Measurements from ENCODE around the gene RAB29.
"Not testable (repeated sequence)": the region's sequence is repeated elsewhere in the genome, so short reads cannot be mapped to it uniquely, and the experiment has no call there.

Gene RAB29

DNA sequence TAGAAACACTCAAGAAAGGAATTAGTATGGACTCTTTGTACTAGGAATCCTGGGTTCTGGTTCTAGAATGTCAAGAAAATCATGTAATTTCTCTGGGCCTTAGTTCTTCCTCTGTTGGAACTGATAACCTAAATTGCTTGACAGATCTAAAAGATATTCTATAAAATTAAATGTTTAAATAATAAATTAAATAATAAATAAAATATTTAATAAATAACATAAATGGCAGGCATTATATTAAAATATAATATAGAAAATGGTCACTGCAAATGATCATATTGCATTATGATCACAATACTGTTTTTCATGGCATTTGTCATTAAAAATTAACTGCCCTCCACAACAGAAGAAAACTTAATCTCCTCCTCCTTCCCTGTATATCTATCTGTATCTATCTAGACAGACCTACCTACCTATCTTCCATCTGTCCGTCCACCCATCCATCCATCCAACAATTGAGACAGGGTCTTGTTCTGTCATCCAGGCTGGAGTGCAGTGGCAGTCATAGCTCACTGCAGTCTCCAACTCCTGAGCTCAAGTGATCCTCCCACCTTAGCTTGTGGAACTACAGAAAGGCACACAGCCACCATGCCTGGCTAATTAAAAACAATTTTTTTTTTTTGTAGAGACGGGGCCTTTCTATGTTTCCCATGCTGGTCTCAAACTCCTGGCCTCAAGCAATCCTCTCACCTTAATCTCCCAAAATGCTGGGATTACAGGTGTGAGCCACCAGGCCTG is 41.7 kb downstream of the RAB29 start:
- H3K27ac Mint-ChIP-seq = peak overlapping the region; percentile 37
- no peak overlapping the region for H3K4me3 Mint-ChIP-seq
- H3K36me3 Mint-ChIP-seq = peaks cover 8% of the 10 kb centered on the region
- peaks cover 53% of the 10 kb centered on the region for H3K4me1 Mint-ChIP-seq (ENCODE audit: low read depth)
- H3K9me3 Mint-ChIP-seq (ENCODE audit: low read depth) = no peaks in the 10 kb centered on the region
- H3K27me3 Mint-ChIP-seq = no peaks in the 10 kb centered on the region

DNA sequence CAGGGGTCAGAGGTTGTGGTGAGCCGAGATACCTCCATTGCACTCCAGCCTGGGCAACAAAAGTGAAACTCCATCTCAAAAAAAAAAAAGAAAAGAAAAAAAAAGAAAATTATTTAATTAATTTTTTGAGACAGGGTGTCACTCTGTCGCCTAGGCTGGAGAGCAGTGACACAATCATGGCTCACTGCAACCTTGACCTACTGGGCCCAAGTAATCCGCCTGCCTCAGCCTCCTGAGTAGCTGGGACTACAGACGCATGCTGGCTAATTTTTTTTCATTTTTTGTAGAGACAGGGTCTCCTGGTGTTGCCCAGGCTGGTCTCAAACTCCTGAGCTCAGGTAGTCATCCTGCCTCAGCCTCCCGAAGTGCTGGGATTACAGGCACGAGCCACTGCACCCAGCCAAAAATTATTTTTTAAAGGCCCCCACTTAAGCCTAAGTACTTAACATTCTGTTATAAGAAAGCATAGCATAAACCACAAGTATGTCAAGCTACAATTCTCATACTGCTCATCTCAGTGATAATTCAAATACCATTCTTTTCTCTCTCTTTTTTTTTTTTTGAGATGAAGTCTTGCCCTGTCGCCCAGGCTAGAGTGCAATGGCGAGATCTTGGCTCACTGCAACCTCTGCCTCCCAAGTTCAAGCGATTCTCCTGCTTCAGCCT is 45.2 kb downstream of the RAB29 start:
- H3K9me3 Mint-ChIP-seq (ENCODE audit: low read depth) = no peaks in the 10 kb centered on the region
- H3K4me3 Mint-ChIP-seq = no peak overlapping the region
- H3K27ac Mint-ChIP-seq = no peak overlapping the region

DNA sequence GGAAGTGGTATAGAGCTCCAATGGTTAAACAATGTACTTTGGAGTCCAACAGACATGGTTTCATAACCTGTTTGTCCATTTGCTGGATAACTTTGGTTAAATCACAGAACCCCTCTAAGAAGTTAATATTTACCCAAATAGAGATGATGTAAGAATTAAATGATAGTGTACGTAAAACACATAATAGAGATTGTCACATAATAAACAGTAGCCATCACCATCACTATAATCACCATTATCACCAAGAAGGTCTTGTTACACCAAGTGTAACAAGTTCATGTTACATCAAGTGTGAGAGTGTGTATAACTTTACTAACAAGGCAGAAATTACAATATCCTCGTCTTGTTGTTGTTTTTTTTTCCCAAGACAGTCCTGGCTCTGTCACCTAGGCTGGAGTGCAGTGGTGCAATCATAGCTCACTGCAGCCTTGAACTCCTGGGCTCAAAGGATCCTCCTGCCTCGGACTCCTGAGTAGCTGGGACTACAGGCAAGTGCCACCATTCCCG is 48.6 kb downstream of the RAB29 start:
- peaks cover 11% of the 10 kb centered on the region for H3K36me3 Mint-ChIP-seq
- no peaks in the 10 kb centered on the region for H3K9me3 Mint-ChIP-seq (ENCODE audit: low read depth)
- peaks cover 34% of the 10 kb centered on the region for H3K4me1 Mint-ChIP-seq (ENCODE audit: low read depth)
- H3K4me3 Mint-ChIP-seq = no peak overlapping the region
- H3K27me3 Mint-ChIP-seq = no peaks in the 10 kb centered on the region
- peak overlapping the region; percentile 6 for H3K27ac Mint-ChIP-seq

More for the DNA sequence above, 45.2 kb downstream of the RAB29 start:
- Mint-ChIP-seq H3K4me1 (ENCODE audit: low read depth) (peaks cover 51% of the 10 kb centered on the region), H3K36me3 (peaks cover 10% of the 10 kb centered on the region), H3K27me3 (no peaks in the 10 kb centered on the region)

DNA sequence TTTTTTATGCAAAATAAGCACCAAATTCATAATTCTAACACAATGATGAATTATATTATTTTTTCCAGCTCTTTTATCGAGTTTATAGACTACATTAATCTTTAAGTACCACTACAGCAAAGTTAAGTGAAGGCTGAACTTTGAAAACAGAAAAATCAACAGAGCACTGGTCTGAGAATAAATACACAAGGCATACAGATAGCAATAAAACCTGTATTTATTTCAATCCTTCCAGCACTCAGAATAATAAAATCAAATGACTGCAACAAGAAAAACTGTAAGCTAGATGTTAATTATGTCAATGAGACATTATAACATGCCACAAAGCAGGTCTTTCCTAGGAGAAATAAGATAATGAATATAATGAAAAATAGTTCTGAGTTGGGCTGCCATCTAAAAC is 49.8 kb downstream of the RAB29 start:
- peaks cover 27% of the 10 kb centered on the region for H3K4me1 Mint-ChIP-seq (ENCODE audit: low read depth)
- H3K27ac Mint-ChIP-seq = no peak overlapping the region
- H3K9me3 Mint-ChIP-seq (ENCODE audit: low read depth) = no peaks in the 10 kb centered on the region
- peaks cover 14% of the 10 kb centered on the region for H3K36me3 Mint-ChIP-seq
- no peaks in the 10 kb centered on the region for H3K27me3 Mint-ChIP-seq
- H3K4me3 Mint-ChIP-seq = no peak overlapping the region

DNA sequence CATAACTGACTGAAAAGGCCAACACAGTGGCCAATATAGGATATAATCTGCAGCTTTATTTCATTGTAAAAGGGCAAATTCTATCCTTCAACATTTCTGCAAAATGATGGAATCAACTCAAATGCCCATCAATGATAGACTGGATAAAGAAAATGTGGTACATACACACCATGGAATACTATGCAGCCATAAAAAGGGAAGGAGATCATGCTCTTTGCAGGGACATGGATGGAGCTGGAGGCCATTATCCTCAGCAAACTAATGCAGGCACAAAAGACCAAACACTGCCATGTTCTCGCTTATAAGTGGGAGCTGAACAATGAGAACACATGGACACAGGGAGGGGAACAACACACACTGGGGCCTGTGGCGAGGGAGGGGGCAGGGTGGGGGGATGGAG is 54.5 kb downstream of the RAB29 start:
- H3K27ac Mint-ChIP-seq; H3K4me3 Mint-ChIP-seq; H3K9me3 Mint-ChIP-seq (ENCODE audit: low read depth); H3K27me3 Mint-ChIP-seq: not testable (repeated sequence)
- peaks cover 13% of the 10 kb centered on the region for H3K36me3 Mint-ChIP-seq
- H3K4me1 Mint-ChIP-seq (ENCODE audit: low read depth) = peaks cover 24% of the 10 kb centered on the region

DNA sequence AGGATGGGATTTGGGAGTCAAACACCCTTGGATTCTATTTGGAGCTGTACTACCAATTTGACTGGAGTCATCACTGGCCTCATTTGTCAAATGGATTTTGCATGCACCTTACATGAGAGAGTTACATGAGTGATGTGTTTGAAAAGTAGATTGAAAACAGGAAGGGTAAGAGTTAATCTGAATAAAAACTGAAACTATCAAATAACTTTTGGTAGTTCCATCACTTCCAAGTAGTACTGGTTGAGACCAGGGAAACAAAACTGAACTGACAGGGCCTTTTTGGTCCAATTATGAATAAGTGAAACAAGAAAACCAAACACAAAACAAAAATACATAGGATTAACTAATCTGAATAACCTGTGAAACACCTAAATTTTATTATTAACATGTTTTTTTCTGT is 55.5 kb downstream of the RAB29 start:
- H3K4me3 Mint-ChIP-seq = peak overlapping the region; percentile 21
- peaks cover 21% of the 10 kb centered on the region for H3K4me1 Mint-ChIP-seq (ENCODE audit: low read depth)
- H3K27me3 Mint-ChIP-seq = no peaks in the 10 kb centered on the region
- H3K9me3 Mint-ChIP-seq (ENCODE audit: low read depth) = no peaks in the 10 kb centered on the region
- H3K27ac Mint-ChIP-seq = peak overlapping the region; percentile 61
- H3K36me3 Mint-ChIP-seq = peaks cover 19% of the 10 kb centered on the region

DNA sequence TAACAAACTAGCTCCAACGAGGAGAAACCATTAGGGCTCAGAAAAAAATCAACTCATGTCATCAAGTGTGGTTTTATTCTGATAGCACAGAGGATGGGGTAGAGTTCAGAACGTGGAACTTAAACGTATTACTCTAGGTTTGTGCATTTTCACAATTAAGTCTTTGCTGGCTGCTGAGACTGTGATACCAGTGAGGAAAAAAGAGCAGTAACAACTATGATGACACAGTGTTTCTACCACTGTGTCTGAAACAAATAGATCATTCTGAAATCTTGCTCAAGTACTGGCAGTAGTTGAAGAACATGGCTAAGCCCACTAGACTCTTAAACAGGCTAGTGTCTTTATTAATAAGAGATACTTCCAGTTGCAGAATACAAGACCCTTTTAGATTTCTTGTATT is 56.3 kb downstream of the RAB29 start:
- no peaks in the 10 kb centered on the region for H3K27me3 Mint-ChIP-seq
- no peaks in the 10 kb centered on the region for H3K9me3 Mint-ChIP-seq (ENCODE audit: low read depth)
- H3K4me1 Mint-ChIP-seq (ENCODE audit: low read depth) = peaks cover 19% of the 10 kb centered on the region
- H3K36me3 Mint-ChIP-seq = peaks cover 19% of the 10 kb centered on the region
- no peak overlapping the region for H3K27ac Mint-ChIP-seq
- no peak overlapping the region for H3K4me3 Mint-ChIP-seq
